ENCODE data around the gene SMYD3. TPM values are rescaled to one million over a fixed set of nuclear protein-coding genes. Genes with fewer than 3 reads are reported as not detected.

SMYD3 gene
- total RNA-seq, 6 experiments from 2014 or later: 6.3 to 10.0 (median 6.6) TPM

- Histone ChIP-seq H3K4me3 (no peak overlapping the region), H3K9me3 (no peaks in the 10 kb centered on the region), H3K36me3 (no peaks in the 10 kb centered on the region), H3K27me3 (no peaks in the 10 kb centered on the region), H3K4me1 (peaks cover 0 to 7% (median 0%) of the 10 kb centered on the region in 4 donors), H3K27ac (no peak overlapping the region)
- WGBS (ENCODE audit: insufficient coverage, low coverage, low lambda C conversion rate, missing lambda C conversion rate): 82% methylated on average over 2 of the region's 2 CpGs
- ATAC-seq (no peak), DNase-seq (no peak)
- intact Hi-C loops (cut with DNase I): no loop called here
- no peak for TF ChIP-seq POLR2A (IDR thresholded peaks at IDR 0.05)
- no peak for TF ChIP-seq CTCF (IDR thresholded peaks at IDR 0.05)
Measured at GRCh38 chr1:245871191-245871590, 635.9 kb downstream of the SMYD3 start.

- ATAC-seq: no peak
- H3K4me1 ChIP-seq: peaks cover 0 to 7% (median 0%) of the 10 kb centered on the region in 4 donors
- no peak overlapping the region for H3K4me3 ChIP-seq
- no peak for DNase-seq
- no peaks in the 10 kb centered on the region for H3K27me3 ChIP-seq
- H3K36me3 ChIP-seq: no peaks in the 10 kb centered on the region
- no peak overlapping the region for H3K27ac ChIP-seq
- H3K9me3 ChIP-seq: no peaks in the 10 kb centered on the region
- WGBS (ENCODE audit: insufficient coverage, low coverage, low lambda C conversion rate, missing lambda C conversion rate): 73% methylated on average over 2 of the region's 6 CpGs
- intact Hi-C loops (cut with DNase I): no loop called here
- TF ChIP-seq CTCF (IDR thresholded peaks at IDR 0.05) (no peak), POLR2A (IDR thresholded peaks at IDR 0.05) (no peak)
Measured at GRCh38 chr1:245870698-245871097, 636.4 kb downstream of the SMYD3 start.

- no peak for DNase-seq
- H3K27me3 ChIP-seq: no peaks in the 10 kb centered on the region
- 94% methylated on average over 7 of the region's 7 CpGs for WGBS (ENCODE audit: insufficient coverage, low coverage, low lambda C conversion rate, missing lambda C conversion rate)
- H3K9me3 ChIP-seq: no peaks in the 10 kb centered on the region
- H3K4me3 ChIP-seq: no peak overlapping the region
- H3K36me3 ChIP-seq: no peaks in the 10 kb centered on the region
- H3K4me1 ChIP-seq: peaks cover 0 to 6% (median 0%) of the 10 kb centered on the region in 4 donors
- ATAC-seq: no peak
- H3K27ac ChIP-seq: no peak overlapping the region
- intact Hi-C loops (cut with DNase I): no loop called here
- TF ChIP-seq POLR2A (IDR thresholded peaks at IDR 0.05): no peak
- TF ChIP-seq CTCF (IDR thresholded peaks at IDR 0.05): no peak
Measured at GRCh38 chr1:245869847-245870246, 637.2 kb downstream of the SMYD3 start.

DNA sequence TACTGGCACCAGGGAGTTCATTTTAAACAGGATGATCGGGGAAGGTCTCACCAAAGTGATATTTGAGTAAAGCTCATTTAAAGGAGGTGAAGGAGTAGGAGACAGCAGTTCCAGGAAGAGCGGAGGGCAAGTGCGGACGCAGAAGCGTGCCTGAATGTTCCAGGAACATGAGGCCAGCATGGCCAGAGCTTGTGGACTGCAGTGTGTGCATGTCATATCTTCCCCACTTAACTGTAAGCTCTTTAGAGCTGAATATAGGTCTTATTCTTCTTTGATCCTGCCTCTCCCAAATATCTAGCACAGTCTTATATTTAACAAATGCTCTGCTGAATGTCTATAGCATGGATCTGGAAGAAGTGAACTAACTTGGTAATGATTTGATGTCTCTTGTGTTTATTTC, 639.3 kb downstream of the SMYD3 start:
- no peaks in the 10 kb centered on the region for H3K36me3 ChIP-seq
- DNase-seq (no peak), ATAC-seq (no peak)
- no peaks in the 10 kb centered on the region for H3K9me3 ChIP-seq
- H3K27me3 ChIP-seq: no peaks in the 10 kb centered on the region
- H3K27ac ChIP-seq: no peak overlapping the region
- no peak overlapping the region for H3K4me3 ChIP-seq
- TF ChIP-seq POLR2A (IDR thresholded peaks at IDR 0.05) (no peak), CTCF (IDR thresholded peaks at IDR 0.05) (no peak)
- 50% methylated on average over 2 of the region's 5 CpGs for WGBS (ENCODE audit: insufficient coverage, low coverage, low lambda C conversion rate, missing lambda C conversion rate)
- intact Hi-C loops (cut with DNase I): no loop called here
- no peaks in the 10 kb centered on the region for H3K4me1 ChIP-seq

DNA sequence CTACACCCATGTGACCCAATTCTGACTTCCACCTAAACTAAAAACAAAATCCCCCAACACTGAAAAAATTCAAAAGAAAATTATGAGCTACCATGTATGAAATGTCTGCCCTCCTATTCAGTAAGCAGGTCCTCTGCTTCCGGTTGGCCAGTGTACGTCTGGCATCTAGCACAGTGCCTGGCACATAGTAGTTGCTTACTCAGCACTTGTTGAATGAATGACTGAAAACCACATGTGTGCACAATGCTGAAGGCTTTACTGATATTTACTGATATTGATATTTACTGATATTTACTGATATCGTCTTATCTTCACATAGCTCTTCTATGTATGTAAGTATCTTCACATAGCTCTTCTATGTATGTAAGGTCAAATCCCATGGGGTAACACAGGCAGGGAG, 642.2 kb downstream of the SMYD3 start:
- no peaks in the 10 kb centered on the region for H3K27me3 ChIP-seq
- no peaks in the 10 kb centered on the region for H3K9me3 ChIP-seq
- intact Hi-C loops (cut with DNase I): no loop called here
- no peak for ATAC-seq
- DNase-seq: no peak
- no peaks in the 10 kb centered on the region for H3K4me1 ChIP-seq
- no peak overlapping the region for H3K27ac ChIP-seq
- H3K36me3 ChIP-seq: no peaks in the 10 kb centered on the region
- WGBS (ENCODE audit: insufficient coverage, low coverage, low lambda C conversion rate, missing lambda C conversion rate): 73% methylated on average over 3 of the region's 3 CpGs
- TF ChIP-seq CTCF (IDR thresholded peaks at IDR 0.05) (no peak), POLR2A (IDR thresholded peaks at IDR 0.05) (no peak)
- no peak overlapping the region for H3K4me3 ChIP-seq
